Measurements from ENCODE around the gene MGAT3. TPM values are rescaled to one million over a fixed set of nuclear protein-coding genes. Genes with fewer than 3 reads are reported as not detected.

MGAT3 gene
- total RNA-seq, 2 donors from 2014 or later: 8.9 to 19.1 TPM

- DNase-seq: no peak
- Histone ChIP-seq H3K9ac (ENCODE audit: low read depth in 2 of 2, low read length in 2 of 2) (peak overlapping the region; percentile 12 to 28), H3K36me3 (no peaks in the 10 kb centered on the region), H3K4me1 (no peaks in the 10 kb centered on the region), H3K27ac (peak overlapping the region; percentile 3), H3K9me3 (no peaks in the 10 kb centered on the region), H3K4me3 (no peak overlapping the region), H3K27me3 (peaks cover 16% of the 10 kb centered on the region)
- TF ChIP-seq, protein P1, sequence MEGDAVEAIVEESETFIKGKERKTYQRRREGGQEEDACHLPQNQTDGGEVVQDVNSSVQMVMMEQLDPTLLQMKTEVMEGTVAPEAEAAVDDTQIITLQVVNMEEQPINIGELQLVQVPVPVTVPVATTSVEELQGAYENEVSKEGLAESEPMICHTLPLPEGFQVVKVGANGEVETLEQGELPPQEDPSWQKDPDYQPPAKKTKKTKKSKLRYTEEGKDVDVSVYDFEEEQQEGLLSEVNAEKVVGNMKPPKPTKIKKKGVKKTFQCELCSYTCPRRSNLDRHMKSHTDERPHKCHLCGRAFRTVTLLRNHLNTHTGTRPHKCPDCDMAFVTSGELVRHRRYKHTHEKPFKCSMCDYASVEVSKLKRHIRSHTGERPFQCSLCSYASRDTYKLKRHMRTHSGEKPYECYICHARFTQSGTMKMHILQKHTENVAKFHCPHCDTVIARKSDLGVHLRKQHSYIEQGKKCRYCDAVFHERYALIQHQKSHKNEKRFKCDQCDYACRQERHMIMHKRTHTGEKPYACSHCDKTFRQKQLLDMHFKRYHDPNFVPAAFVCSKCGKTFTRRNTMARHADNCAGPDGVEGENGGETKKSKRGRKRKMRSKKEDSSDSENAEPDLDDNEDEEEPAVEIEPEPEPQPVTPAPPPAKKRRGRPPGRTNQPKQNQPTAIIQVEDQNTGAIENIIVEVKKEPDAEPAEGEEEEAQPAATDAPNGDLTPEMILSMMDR (IDR thresholded peaks at IDR 0.05): no peak
- intact Hi-C loops (cut with DNase I): no loop called here
Observed at GRCh38 chr22:39462443-39463221, 5.8 kb downstream of the MGAT3 start.

DNA sequence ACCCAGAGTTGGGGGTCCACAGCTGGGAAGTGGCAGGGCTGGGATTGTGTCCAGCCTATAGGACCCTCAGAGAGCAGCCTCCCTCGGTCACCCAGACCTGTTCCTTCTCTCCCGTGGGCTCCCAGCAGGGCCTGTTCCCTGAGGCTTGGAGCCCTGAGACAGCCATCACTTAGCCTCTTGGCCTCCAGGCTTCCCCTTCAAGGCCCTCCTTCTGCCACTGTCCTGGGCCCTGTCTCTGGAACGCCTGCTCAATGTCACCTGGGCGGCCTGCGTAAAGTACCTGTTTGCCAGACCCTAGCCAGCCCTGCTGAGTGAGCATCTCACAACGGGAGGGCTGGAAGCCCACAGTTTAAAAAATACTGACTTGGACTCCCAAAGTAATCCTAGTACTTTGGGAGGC is 6.5 kb downstream of the MGAT3 start:
- no peaks in the 10 kb centered on the region for H3K4me1 ChIP-seq
- intact Hi-C loops (cut with DNase I): no loop called here
- H3K4me3 ChIP-seq: no peak overlapping the region
- TF ChIP-seq, protein P1 (IDR thresholded peaks at IDR 0.05): no peak
- DNase-seq: no peak
- H3K9me3 ChIP-seq: no peaks in the 10 kb centered on the region
- H3K36me3 ChIP-seq: no peaks in the 10 kb centered on the region
- peaks cover 10% of the 10 kb centered on the region for H3K27me3 ChIP-seq
- H3K27ac ChIP-seq: peak overlapping the region; percentile 3
- no peak overlapping the region for H3K9ac ChIP-seq (ENCODE audit: low read depth in 2 of 2, low read length in 2 of 2)

- no peak for DNase-seq
- TF ChIP-seq, protein P1 (IDR thresholded peaks at IDR 0.05): no peak
- intact Hi-C loops (cut with DNase I): no loop called here
Observed at GRCh38 chr22:39463931-39464390, 7.1 kb downstream of the MGAT3 start.

DNA sequence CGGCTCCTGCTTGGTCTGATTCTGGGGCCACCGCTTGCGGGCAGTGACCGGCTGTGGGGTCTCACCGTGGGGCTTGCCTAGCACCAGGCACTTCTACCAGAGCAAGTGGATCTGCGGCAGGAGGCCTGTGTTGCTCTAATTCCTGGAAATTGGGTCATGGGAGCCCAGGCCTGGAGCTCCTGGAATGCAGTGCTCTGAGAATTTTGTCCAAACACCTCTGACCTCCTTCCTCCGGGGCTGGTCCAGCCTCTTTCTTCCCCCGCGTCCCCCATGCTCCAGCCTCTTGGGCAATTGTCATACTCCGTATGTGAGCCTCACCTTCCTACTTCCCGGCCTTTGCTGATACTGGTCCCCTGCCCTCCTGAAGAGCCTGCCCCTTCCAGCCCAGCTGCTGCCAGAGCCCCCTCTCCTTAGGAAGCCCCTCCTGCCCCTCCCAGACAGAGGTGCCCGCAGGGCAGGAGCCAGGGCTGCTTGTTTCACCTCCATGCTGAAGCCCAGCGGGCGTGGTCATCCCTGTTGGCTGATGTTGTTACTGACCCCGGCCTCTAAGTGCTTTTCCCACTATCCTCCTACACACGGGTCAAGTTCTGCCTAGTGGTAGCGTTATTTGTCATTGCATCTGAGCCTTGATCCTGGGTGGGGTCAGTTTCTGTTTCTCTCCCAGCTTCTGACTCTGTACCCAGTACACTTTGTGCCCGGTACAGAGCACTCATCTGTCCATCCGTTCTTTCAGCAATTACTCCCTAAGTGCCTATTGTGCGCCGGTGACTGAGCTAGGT is 9.6 kb downstream of the MGAT3 start:
- H3K36me3 ChIP-seq: no peaks in the 10 kb centered on the region
- no peak overlapping the region for H3K27ac ChIP-seq
- no peak overlapping the region for H3K4me3 ChIP-seq
- peaks cover 14% of the 10 kb centered on the region for H3K4me1 ChIP-seq
- intact Hi-C loops (cut with DNase I): no loop called here
- no peaks in the 10 kb centered on the region for H3K9me3 ChIP-seq
- TF ChIP-seq, protein P1 (IDR thresholded peaks at IDR 0.05): no peak
- no peaks in the 10 kb centered on the region for H3K27me3 ChIP-seq
- peak overlapping the region in 1 of 2 donors; percentile 32 for H3K9ac ChIP-seq (ENCODE audit: low read depth in 2 of 2, low read length in 2 of 2)
- no peak for DNase-seq

More at GRCh38 chr22:39463931-39464390, 7.1 kb downstream of the MGAT3 start:
- Histone ChIP-seq H3K27me3 (peaks cover 3% of the 10 kb centered on the region), H3K4me3 (no peak overlapping the region), H3K36me3 (no peaks in the 10 kb centered on the region), H3K27ac (no peak overlapping the region), H3K9ac (ENCODE audit: low read depth in 2 of 2, low read length in 2 of 2) (no peak overlapping the region), H3K4me1 (no peaks in the 10 kb centered on the region), H3K9me3 (no peaks in the 10 kb centered on the region)

DNA sequence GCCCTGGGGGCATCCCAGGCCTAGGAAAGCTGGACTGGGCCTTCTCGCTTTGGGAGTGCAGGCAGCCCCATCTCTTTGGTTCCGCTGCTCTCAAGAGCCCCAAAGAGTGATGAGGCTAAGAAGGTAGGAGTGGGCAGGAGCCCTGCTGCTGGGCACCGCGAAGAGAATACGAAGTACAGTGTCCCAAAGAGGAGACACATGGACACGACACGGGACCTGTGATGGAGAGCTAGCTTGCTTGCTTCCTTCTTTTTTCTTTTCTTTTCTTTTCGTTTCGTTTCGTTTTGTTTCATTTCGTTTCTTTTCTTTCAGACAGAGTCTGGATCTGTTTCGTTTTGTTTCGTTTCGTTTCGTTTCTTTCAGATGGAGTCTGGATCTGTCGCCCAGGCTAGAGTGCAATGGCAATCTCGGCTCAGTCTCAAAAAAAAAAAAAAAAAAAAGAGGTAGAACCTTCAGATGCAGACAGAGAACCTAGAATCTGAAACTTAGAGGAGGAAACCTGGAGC is 10.6 kb downstream of the MGAT3 start:
- Histone ChIP-seq H3K27me3 (no peaks in the 10 kb centered on the region), H3K9ac (ENCODE audit: low read depth in 2 of 2, low read length in 2 of 2) (no peak overlapping the region), H3K36me3 (no peaks in the 10 kb centered on the region), H3K4me1 (peaks cover 22% of the 10 kb centered on the region), H3K9me3 (no peaks in the 10 kb centered on the region), H3K27ac (no peak overlapping the region), H3K4me3 (no peak overlapping the region)
- intact Hi-C loops (cut with DNase I): no loop called here
- TF ChIP-seq, protein P1 (IDR thresholded peaks at IDR 0.05): no peak
- no peak for DNase-seq

Data from colonic mucosa (tissue), 4 donors.